ENCODE data around the gene MXI1. TPM values are rescaled to one million over a fixed set of nuclear protein-coding genes. Genes with fewer than 3 reads are reported as not detected.

MXI1 gene
- total and polyA plus RNA-seq, 9 donors: 41.9 to 100 (median 63.5) TPM

DNA sequence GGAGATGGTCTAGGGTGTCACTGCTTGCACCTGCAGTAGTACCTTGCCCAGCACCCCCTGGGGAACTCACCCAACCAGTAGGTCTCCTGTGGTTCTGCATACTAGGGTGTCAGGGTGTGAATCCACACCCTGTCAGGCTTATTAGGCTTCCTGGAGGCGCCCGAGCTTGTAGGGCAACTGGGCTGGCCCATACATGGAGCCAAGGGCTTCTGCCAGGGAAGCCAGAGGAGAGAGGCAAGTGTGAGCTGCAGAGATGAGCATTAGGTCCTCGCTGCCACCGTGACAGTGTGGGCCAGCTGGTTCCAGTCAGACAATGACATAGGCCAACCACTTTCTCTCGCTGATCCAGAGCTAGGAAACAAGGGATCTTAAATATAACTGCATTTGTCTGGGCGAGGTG is 11.2 kb downstream of the MXI1 start:
- no peak for DNase-seq
- peaks cover 20% of the 10 kb centered on the region for H3K4me1 ChIP-seq (ENCODE audit: insufficient read depth)
- no peak overlapping the region for H3K27ac ChIP-seq
- H3K4me3 ChIP-seq: no peak overlapping the region
- TF ChIP-seq EP300 (IDR thresholded peaks at IDR 0.05): no peak
- TF ChIP-seq, protein P1, sequence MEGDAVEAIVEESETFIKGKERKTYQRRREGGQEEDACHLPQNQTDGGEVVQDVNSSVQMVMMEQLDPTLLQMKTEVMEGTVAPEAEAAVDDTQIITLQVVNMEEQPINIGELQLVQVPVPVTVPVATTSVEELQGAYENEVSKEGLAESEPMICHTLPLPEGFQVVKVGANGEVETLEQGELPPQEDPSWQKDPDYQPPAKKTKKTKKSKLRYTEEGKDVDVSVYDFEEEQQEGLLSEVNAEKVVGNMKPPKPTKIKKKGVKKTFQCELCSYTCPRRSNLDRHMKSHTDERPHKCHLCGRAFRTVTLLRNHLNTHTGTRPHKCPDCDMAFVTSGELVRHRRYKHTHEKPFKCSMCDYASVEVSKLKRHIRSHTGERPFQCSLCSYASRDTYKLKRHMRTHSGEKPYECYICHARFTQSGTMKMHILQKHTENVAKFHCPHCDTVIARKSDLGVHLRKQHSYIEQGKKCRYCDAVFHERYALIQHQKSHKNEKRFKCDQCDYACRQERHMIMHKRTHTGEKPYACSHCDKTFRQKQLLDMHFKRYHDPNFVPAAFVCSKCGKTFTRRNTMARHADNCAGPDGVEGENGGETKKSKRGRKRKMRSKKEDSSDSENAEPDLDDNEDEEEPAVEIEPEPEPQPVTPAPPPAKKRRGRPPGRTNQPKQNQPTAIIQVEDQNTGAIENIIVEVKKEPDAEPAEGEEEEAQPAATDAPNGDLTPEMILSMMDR (IDR thresholded peaks at IDR 0.05): no peak
- TF ChIP-seq POLR2A (IDR thresholded peaks at IDR 0.05): no peak
- H3K9me3 ChIP-seq: no peaks in the 10 kb centered on the region
- intact Hi-C loops (cut with DNase I): no loop called here
- no peaks in the 10 kb centered on the region for H3K36me3 ChIP-seq
- WGBS, 3 donors: 76 to 80% (median 77%) methylated on average over 6 of the region's 6 CpGs
- H3K27me3 ChIP-seq: no peaks in the 10 kb centered on the region

DNA sequence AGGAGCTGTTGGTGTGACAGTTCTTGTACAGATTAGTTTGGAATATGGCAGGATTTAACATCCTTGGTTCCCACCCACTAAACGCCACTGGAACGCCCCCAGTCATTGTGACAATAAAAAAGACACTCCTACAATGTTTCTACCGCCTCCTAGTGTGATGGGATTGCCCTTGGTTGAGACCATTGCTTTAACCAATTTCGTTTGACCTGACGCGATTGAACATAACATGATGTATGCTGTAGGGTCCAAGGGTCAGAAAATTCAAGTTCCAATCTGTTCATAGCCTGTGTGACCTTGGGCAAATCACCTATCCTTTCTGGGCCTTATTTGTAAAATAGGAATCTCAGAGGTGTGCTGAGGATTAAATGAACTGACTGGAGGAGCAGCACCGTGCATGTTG is 12.5 kb downstream of the MXI1 start:
- Histone ChIP-seq H3K9me3 (no peaks in the 10 kb centered on the region), H3K4me1 (ENCODE audit: insufficient read depth) (peaks cover 20% of the 10 kb centered on the region), H3K27ac (peak overlapping the region; percentile 82 to 91), H3K36me3 (no peaks in the 10 kb centered on the region), H3K27me3 (no peaks in the 10 kb centered on the region), H3K4me3 (no peak overlapping the region)
- WGBS, 3 donors: 78 to 85% (median 84%) methylated on average over 7 of the region's 7 CpGs
- intact Hi-C loops (cut with DNase I): loop anchor here in 3 of 4 donors (10.0 kb wide), 3 partner anchors 55 to 325 kb away; no protein-coding TSS in a partner anchor
- DNase-seq: no peak
- TF ChIP-seq, protein P1 (IDR thresholded peaks at IDR 0.05): no peak
- TF ChIP-seq POLR2A (IDR thresholded peaks at IDR 0.05) (no peak), EP300 (IDR thresholded peaks at IDR 0.05) (no peak)

- Histone ChIP-seq H3K27me3 (no peaks in the 10 kb centered on the region), H3K4me1 (ENCODE audit: insufficient read depth) (peaks cover 18% of the 10 kb centered on the region), H3K9me3 (no peaks in the 10 kb centered on the region), H3K36me3 (no peaks in the 10 kb centered on the region), H3K4me3 (no peak overlapping the region), H3K27ac (peak overlapping the region; percentile 82 to 91)
- peak in 1 of 5 donors; percentile 59 for DNase-seq
- TF ChIP-seq POLR2A (IDR thresholded peaks at IDR 0.05) (no peak), EP300 (IDR thresholded peaks at IDR 0.05) (no peak)
- TF ChIP-seq, protein P1 (IDR thresholded peaks at IDR 0.05): no peak
- 38 to 49% (median 41%) methylated on average over 2 of the region's 2 CpGs for whole genome bisulfite sequencing, 3 donors
- intact Hi-C loops (cut with DNase I): loop anchor here in 3 of 4 donors (10.0 kb wide), 3 partner anchors 54 to 326 kb away; no protein-coding TSS in a partner anchor
These were observed 13.0 kb downstream of the MXI1 start for GRCh38 chr10:110220398-110220797.

- Histone ChIP-seq H3K4me1 (ENCODE audit: insufficient read depth) (peaks cover 12% of the 10 kb centered on the region), H3K27me3 (no peaks in the 10 kb centered on the region), H3K4me3 (peak overlapping the region; percentile 39), H3K36me3 (no peaks in the 10 kb centered on the region), H3K27ac (peak overlapping the region; percentile 82 to 91), H3K9me3 (no peaks in the 10 kb centered on the region)
- no peak for DNase-seq
- no peak for TF ChIP-seq EP300 (IDR thresholded peaks at IDR 0.05)
- TF ChIP-seq, protein P1 (IDR thresholded peaks at IDR 0.05): no peak
- no peak for TF ChIP-seq POLR2A (IDR thresholded peaks at IDR 0.05)
- WGBS, 3 donors: 37 to 54% (median 45%) methylated on average over 4 of the region's 4 CpGs
- intact Hi-C loops (cut with DNase I): loop anchor here in 3 of 4 donors (10.0 kb wide), 3 partner anchors 54 to 326 kb away; no protein-coding TSS in a partner anchor
These were observed 13.8 kb downstream of the MXI1 start for GRCh38 chr10:110221044-110221720.
